Uterus (tissue), 4 donors: ENCODE results near the gene PIK3C2G. TPM values are rescaled to one million over a fixed set of nuclear protein-coding genes. Genes with fewer than 3 reads are reported as not detected.

ENCODE experiments used
- DNase-seq, 2 donors: peaks; one replicate each; pipeline ENCODE4 v3.0.0-alpha.2; 2019 to 2020
- H3K27ac ChIP-seq, 2 donors: fragments of 200-600 bp; sonication (generic); 1 replicate in 1 of 2; 2 replicates in 1 of 2; pipeline ENCODE4 v1.5.1; 2016 to 2018
- H3K27me3 ChIP-seq, 2 donors: fragments of 200-600 bp; sonication (generic); one replicate each; pipeline ENCODE4 v1.5.1; 2018 to 2019; ENCODE audit warnings: control low read depth in 1 of 2
- H3K36me3 ChIP-seq, 2 donors: fragments of 200-600 bp; sonication (generic); one replicate each; pipeline ENCODE4 v1.5.1; 2019; ENCODE audit warnings: control low read depth in 1 of 2
- H3K4me1 ChIP-seq, 2 donors: fragments of 200-600 bp; sonication (generic); one replicate each; pipeline ENCODE4 v1.5.1; 2018 to 2019; ENCODE audit warnings: control low read depth in 1 of 2
- H3K4me3 ChIP-seq, 2 donors: fragments of 200-600 bp; sonication (generic); 1 replicate in 1 of 2; 2 replicates in 1 of 2; pipeline ENCODE4 v1.5.1; 2018 to 2019; ENCODE audit warnings: mild to moderate bottlenecking in 1 of 2
- H3K9me3 ChIP-seq, 2 donors: fragments of 200-600 bp; sonication (generic); one replicate each; pipeline ENCODE4 v1.5.1; 2019; ENCODE audit warnings: control low read depth in 1 of 2
- POLR2A ChIP-seq, 2 donors: fragments of 450-650 bp; IDR thresholded peaks; one replicate each; pipeline ENCODE4 v1.6.1; 2016; ENCODE audit warnings: antibody characterized with exemption in 2 of 2, mild to moderate bottlenecking in 1 of 2, moderate library complexity in 1 of 2
- intact Hi-C: fragments of 100-400 bp; cut with DNase I; formaldehyde crosslinking; loops from one replicate; pipeline ENCODE4 v1.15.1; 2023; ENCODE audit warnings: low total_unique reads
- total RNA-seq, 4 donors: library from RNA; depleted of rRNA in 3 of 4; stranded (reverse); fragments of >200 nt in 3 of 4; gene quantifications; one replicate each; pipeline versions ENCODE4 v1.1.0 to v1.2.4, GENCODE V29; 2014 to 2023
- TF ChIP-seq, protein P1 (sequence below), 4 experiments: fragments of 200-600 bp in 2 of 4; fragments of 450-650 bp in 2 of 4; sonication (generic) in 2 of 4; IDR thresholded peaks; one replicate each; pipeline ENCODE4 v1.5.1; 2016 to 2019; ENCODE audit warnings: antibody characterized with exemption in 4 of 4, mild to moderate bottlenecking in 2 of 4, moderate library complexity in 1 of 4
- donor health status: DM: yes; HTN: yes; CAD: no.

The PIK3C2G gene
- total RNA-seq, 4 donors from 2014 or later, result under 0.01 to 2.2 (median 0.34) TPM; not detected in 1

DNA sequence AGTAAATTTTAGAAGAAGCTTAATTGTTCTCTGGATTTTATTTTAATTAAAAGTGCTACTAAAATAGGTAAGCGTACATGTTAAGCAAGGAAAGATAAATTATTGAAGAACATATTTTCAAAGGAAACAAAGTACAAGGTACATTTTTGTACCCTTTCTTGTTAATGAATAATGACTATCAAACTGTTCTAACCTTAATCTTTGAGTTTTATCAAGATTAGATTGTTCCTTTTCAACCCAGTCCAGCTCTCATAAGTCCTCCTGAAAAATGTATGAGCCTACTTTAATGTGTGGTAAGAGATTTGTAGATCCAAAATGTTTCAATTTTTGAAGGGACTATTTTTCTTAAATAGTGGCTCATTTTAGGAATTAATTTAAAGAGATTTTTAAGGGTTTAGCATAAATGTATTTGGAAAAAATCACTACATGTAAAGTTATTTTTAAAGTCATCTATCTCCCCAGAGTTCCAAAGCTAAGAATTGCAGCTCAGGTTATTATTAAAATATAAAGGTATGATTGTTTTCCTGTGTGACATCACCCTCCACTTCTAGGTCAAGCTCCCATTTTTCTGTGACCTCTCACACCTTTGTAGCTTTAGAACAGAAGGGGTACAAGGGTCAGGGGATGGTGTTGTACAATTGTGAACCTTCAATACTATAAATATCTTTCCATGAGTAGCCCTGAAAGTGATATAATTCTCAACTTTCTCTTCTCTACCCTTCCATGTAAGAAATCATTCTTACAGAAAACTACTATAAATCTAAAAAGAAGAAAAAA, 1.2 kb upstream of the PIK3C2G start:
- Histone ChIP-seq H3K9me3 (no peaks in the 10 kb centered on the region), H3K4me1 (no peaks in the 10 kb centered on the region), H3K27ac (no peak overlapping the region), H3K4me3 (no peak overlapping the region), H3K27me3 (no peaks in the 10 kb centered on the region), H3K36me3 (no peaks in the 10 kb centered on the region)
- TF ChIP-seq POLR2A (IDR thresholded peaks at IDR 0.05), result no peak
- intact Hi-C loops, result no loop called here
- no peak for DNase-seq

DNA sequence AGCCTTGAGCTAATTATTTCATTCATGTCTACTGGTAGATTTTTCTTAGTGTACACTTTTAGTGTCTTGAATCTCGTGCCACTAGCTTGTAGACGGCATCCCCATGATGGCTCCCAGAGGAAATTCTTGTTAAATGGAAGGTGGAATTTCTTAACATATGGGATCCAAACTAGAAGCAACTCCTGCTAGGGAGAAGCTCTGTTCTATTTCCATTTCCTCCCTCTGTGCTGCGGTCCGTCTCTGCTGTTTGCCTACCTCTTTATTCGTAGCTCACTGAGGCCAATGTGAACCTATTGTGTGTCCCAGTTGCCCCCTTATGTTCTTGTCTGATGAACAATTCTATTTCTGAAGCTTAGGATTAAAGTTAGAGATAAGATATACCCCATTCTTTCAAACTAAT, 588 bp downstream of the PIK3C2G start:
- Histone ChIP-seq H3K27ac (no peak overlapping the region), H3K36me3 (no peaks in the 10 kb centered on the region), H3K4me1 (no peaks in the 10 kb centered on the region), H3K4me3 (no peak overlapping the region), H3K27me3 (no peaks in the 10 kb centered on the region), H3K9me3 (no peaks in the 10 kb centered on the region)
- intact Hi-C loops, result no loop called here
- TF ChIP-seq, protein P1, sequence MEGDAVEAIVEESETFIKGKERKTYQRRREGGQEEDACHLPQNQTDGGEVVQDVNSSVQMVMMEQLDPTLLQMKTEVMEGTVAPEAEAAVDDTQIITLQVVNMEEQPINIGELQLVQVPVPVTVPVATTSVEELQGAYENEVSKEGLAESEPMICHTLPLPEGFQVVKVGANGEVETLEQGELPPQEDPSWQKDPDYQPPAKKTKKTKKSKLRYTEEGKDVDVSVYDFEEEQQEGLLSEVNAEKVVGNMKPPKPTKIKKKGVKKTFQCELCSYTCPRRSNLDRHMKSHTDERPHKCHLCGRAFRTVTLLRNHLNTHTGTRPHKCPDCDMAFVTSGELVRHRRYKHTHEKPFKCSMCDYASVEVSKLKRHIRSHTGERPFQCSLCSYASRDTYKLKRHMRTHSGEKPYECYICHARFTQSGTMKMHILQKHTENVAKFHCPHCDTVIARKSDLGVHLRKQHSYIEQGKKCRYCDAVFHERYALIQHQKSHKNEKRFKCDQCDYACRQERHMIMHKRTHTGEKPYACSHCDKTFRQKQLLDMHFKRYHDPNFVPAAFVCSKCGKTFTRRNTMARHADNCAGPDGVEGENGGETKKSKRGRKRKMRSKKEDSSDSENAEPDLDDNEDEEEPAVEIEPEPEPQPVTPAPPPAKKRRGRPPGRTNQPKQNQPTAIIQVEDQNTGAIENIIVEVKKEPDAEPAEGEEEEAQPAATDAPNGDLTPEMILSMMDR (IDR thresholded peaks at IDR 0.05), result no peak
- TF ChIP-seq POLR2A (IDR thresholded peaks at IDR 0.05), result no peak
- no peak for DNase-seq

DNA sequence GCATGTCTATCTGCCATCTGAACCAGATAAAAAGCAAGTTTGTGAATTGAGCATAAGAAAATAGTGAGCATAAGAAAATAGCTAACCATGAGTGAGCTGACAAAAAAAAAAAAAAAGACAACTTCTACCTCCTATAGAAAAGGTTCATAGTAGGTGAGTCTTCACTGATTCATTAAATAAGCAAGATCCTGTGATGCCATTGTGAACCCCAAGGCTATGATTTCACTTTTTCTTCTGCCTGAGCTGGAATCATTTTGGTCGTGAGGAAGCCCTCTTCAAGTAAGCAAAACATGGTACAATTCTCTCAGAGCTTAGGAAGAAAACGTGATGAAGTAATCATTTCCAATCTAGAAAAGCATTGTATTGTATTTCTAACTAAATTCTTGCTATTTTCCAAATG, 1.2 kb downstream of the PIK3C2G start:
- Histone ChIP-seq H3K9me3 (no peaks in the 10 kb centered on the region), H3K27ac (no peak overlapping the region), H3K27me3 (no peaks in the 10 kb centered on the region), H3K4me1 (no peaks in the 10 kb centered on the region), H3K36me3 (no peaks in the 10 kb centered on the region), H3K4me3 (no peak overlapping the region)
- intact Hi-C loops, result no loop called here
- no peak for DNase-seq
- TF ChIP-seq, protein P1 (IDR thresholded peaks at IDR 0.05), result no peak
- TF ChIP-seq POLR2A (IDR thresholded peaks at IDR 0.05), result no peak

DNA sequence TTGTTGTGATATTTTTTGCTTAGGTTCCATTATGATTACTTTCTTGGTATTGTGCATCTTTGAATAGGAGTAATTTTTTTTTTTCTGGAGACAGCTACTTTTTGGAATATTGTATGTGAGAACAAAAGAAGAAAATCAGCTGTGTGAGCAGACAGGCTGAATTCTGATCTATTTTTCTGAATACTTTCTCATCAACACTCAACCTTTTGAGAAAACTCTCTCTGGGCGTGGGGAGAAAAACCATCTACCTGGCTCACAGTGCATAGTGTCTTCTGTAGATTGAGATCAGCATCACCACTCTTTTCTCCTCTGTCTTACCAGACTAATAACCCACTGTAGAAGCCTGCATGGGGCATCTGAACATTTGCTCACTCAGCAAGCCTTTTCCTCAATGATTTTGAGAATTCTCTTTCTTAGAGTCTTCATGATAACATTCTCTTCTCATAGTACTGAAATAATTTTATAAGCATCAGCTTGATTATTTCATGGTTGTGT, 3.3 kb downstream of the PIK3C2G start:
- Histone ChIP-seq H3K9me3 (no peaks in the 10 kb centered on the region), H3K36me3 (no peaks in the 10 kb centered on the region), H3K4me1 (no peaks in the 10 kb centered on the region), H3K27ac (no peak overlapping the region), H3K4me3 (no peak overlapping the region), H3K27me3 (no peaks in the 10 kb centered on the region)
- intact Hi-C loops, result no loop called here
- DNase-seq, result no peak
- no peak for TF ChIP-seq POLR2A (IDR thresholded peaks at IDR 0.05)
- TF ChIP-seq, protein P1 (IDR thresholded peaks at IDR 0.05), result no peak

DNA sequence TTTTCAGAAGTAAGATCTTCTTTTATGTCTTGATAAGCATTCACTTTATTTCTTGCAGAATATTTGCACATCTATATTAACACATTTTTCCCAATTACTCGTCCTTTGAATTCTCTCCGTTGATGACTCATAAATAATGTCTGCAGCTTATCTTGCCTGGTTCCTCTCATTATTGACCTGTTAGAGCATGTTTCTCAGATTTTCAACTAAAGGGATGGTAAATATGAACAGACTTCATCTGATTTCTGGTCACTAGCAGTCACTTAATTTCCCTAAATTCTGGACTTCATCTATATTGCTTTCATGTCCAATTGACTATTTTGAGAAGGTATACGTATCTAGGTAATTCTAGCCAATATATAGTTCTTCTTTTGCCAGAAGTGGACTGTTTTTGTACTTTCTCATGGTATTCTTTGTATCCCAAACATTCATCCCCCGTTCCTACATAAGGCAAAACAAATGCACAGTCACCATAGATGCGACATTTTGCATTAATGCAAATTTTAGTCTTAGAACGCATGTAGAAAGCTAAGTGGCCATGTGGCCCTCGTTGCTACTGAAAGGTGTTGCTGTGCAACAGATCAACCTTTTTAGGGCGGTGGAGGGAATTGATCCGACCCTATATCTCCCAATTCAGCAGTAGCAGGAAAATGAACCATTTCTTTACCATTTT, 6.2 kb downstream of the PIK3C2G start:
- Histone ChIP-seq H3K9me3 (no peaks in the 10 kb centered on the region), H3K27me3 (no peaks in the 10 kb centered on the region), H3K4me1 (no peaks in the 10 kb centered on the region), H3K27ac (no peak overlapping the region), H3K4me3 (no peak overlapping the region), H3K36me3 (no peaks in the 10 kb centered on the region)
- intact Hi-C loops, result no loop called here
- TF ChIP-seq, protein P1 (IDR thresholded peaks at IDR 0.05), result no peak
- TF ChIP-seq POLR2A (IDR thresholded peaks at IDR 0.05), result no peak
- no peak for DNase-seq
